IPS-15b (cell line): ENCODE data around the gene FLNB.
"Not testable (repeated sequence)": the region's sequence is repeated elsewhere in the genome, so short reads cannot be mapped to it uniquely, and the experiment has no call there.

Experiments used
- H3K27me3 ChIP-seq: one replicate; pipeline ENCODE4 v1.6.1; 2013; ENCODE audit warnings: low read length; ENCODE audit not compliant: control insufficient read depth, insufficient read depth
- H3K36me3 ChIP-seq: one replicate; pipeline ENCODE4 v1.6.1; 2013; ENCODE audit warnings: low read length; ENCODE audit not compliant: control insufficient read depth, insufficient read depth
- H3K4me1 ChIP-seq: one replicate; pipeline ENCODE4 v1.6.1; 2013; ENCODE audit warnings: mild to moderate bottlenecking, low read length; ENCODE audit not compliant: control insufficient read depth, insufficient read depth
- H3K4me3 ChIP-seq: one replicate; pipeline ENCODE4 v1.5.1; 2013; ENCODE audit warnings: low read depth, low read length
- H3K9ac ChIP-seq: one replicate; pipeline ENCODE4 v1.6.1; 2013; ENCODE audit warnings: low read depth, mild to moderate bottlenecking, low read length
- H3K9me3 ChIP-seq: one replicate; pipeline ENCODE4 v1.6.1; 2013; ENCODE audit warnings: mild to moderate bottlenecking, low read length; ENCODE audit not compliant: control insufficient read depth, insufficient read depth

The FLNB gene

GRCh38 chr3:58052373-58053273 lies 44.4 kb downstream of the FLNB start:
- no peaks in the 10 kb centered on the region for H3K36me3 ChIP-seq
- no peaks in the 10 kb centered on the region for H3K27me3 ChIP-seq
- peaks cover 38% of the 10 kb centered on the region for H3K4me1 ChIP-seq
- H3K4me3 ChIP-seq: no peak overlapping the region
- no peak overlapping the region for H3K9ac ChIP-seq
- no peaks in the 10 kb centered on the region for H3K9me3 ChIP-seq

- peaks cover 27% of the 10 kb centered on the region for H3K4me1 ChIP-seq
- H3K4me3 ChIP-seq: no peak overlapping the region
- H3K27me3 ChIP-seq: no peaks in the 10 kb centered on the region
- H3K9me3 ChIP-seq: no peaks in the 10 kb centered on the region
- no peak overlapping the region for H3K9ac ChIP-seq
- no peaks in the 10 kb centered on the region for H3K36me3 ChIP-seq
Measured at GRCh38 chr3:58054652-58055051, 46.4 kb downstream of the FLNB start.

- Histone ChIP-seq H3K4me3 (no peak overlapping the region), H3K9ac (no peak overlapping the region), H3K36me3 (no peaks in the 10 kb centered on the region), H3K27me3 (no peaks in the 10 kb centered on the region), H3K4me1 (peaks cover 29% of the 10 kb centered on the region), H3K9me3 (no peaks in the 10 kb centered on the region)
Measured at GRCh38 chr3:58055314-58055713, 47.1 kb downstream of the FLNB start.

GRCh38 chr3:58055891-58056290 lies 47.7 kb downstream of the FLNB start:
- peaks cover 28% of the 10 kb centered on the region for H3K4me1 ChIP-seq
- H3K9me3 ChIP-seq, H3K9ac ChIP-seq, H3K27me3 ChIP-seq, H3K36me3 ChIP-seq, H3K4me3 ChIP-seq: not testable (repeated sequence)

GRCh38 chr3:58058361-58059263 lies 50.4 kb downstream of the FLNB start:
- Histone ChIP-seq H3K27me3 (no peaks in the 10 kb centered on the region), H3K9me3 (no peaks in the 10 kb centered on the region)

GRCh38 chr3:58059349-58060321 lies 51.4 kb downstream of the FLNB start:
- Histone ChIP-seq H3K36me3 (no peaks in the 10 kb centered on the region), H3K4me1 (peaks cover 41% of the 10 kb centered on the region), H3K9ac (peak overlapping the region; percentile 26)

More at GRCh38 chr3:58058361-58059263, 50.4 kb downstream of the FLNB start:
- Histone ChIP-seq H3K36me3 (no peaks in the 10 kb centered on the region), H3K4me3 (no peak overlapping the region), H3K4me1 (peaks cover 36% of the 10 kb centered on the region), H3K9ac (no peak overlapping the region)

GRCh38 chr3:58062472-58062871 lies 54.2 kb downstream of the FLNB start:
- no peak overlapping the region for H3K9ac ChIP-seq
- H3K9me3 ChIP-seq: no peaks in the 10 kb centered on the region
- H3K36me3 ChIP-seq: no peaks in the 10 kb centered on the region
- H3K27me3 ChIP-seq: no peaks in the 10 kb centered on the region
- peaks cover 43% of the 10 kb centered on the region for H3K4me1 ChIP-seq
- no peak overlapping the region for H3K4me3 ChIP-seq

More at GRCh38 chr3:58059349-58060321, 51.4 kb downstream of the FLNB start:
- H3K4me3 ChIP-seq: no peak overlapping the region
- H3K9me3 ChIP-seq: no peaks in the 10 kb centered on the region
- no peaks in the 10 kb centered on the region for H3K27me3 ChIP-seq

- Histone ChIP-seq H3K36me3 (no peaks in the 10 kb centered on the region), H3K9me3 (no peaks in the 10 kb centered on the region), H3K27me3 (no peaks in the 10 kb centered on the region), H3K4me1 (peaks cover 43% of the 10 kb centered on the region), H3K4me3 (no peak overlapping the region), H3K9ac (peak overlapping the region; percentile 9)
Measured at GRCh38 chr3:58063022-58063815, 55.0 kb downstream of the FLNB start.

GRCh38 chr3:58064923-58065638 lies 56.9 kb downstream of the FLNB start:
- Histone ChIP-seq H3K27me3 (no peaks in the 10 kb centered on the region), H3K9ac (no peak overlapping the region), H3K36me3 (no peaks in the 10 kb centered on the region), H3K4me3 (no peak overlapping the region), H3K4me1 (peaks cover 32% of the 10 kb centered on the region), H3K9me3 (no peaks in the 10 kb centered on the region)

GRCh38 chr3:58065700-58066167 lies 57.5 kb downstream of the FLNB start:
- H3K4me3 ChIP-seq: no peak overlapping the region
- H3K27me3 ChIP-seq: no peaks in the 10 kb centered on the region
- H3K4me1 ChIP-seq: peaks cover 31% of the 10 kb centered on the region
- H3K9me3 ChIP-seq: no peaks in the 10 kb centered on the region
- no peaks in the 10 kb centered on the region for H3K36me3 ChIP-seq
- H3K9ac ChIP-seq: no peak overlapping the region
